ENCODE results near the gene FAM13A.

FAM13A gene

DNA sequence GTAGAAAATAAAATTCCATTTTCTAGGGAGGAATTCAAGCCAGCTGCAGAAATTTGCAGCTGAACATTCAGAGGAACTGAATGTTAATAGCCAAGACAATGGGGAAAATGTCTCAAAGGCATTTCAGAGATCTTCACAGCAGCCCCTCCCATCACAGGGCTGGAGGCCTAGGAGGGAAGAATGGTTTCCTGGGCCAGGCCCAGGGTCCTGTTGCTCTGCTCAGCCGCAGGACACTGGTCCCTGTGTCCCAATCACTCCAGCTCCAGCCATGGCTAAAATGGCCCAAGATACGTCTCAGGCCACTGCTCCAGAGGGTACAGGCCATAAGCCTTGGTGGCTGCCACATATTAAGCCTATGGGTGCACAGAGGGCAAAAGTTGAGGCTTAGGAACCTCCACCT lies 20.4 kb downstream of the FAM13A start:
- TF ChIP-seq SPI1 (IDR thresholded peaks at IDR 0.05; ENCODE audit: borderline replicate concordance, low read depth) (no peak), GABPA (IDR thresholded peaks at IDR 0.05; ENCODE audit: low read depth) (no peak), POLR2AphosphoS5 (IDR thresholded peaks at IDR 0.05; ENCODE audit: low read depth) (no peak)
- TF ChIP-seq, protein P1, sequence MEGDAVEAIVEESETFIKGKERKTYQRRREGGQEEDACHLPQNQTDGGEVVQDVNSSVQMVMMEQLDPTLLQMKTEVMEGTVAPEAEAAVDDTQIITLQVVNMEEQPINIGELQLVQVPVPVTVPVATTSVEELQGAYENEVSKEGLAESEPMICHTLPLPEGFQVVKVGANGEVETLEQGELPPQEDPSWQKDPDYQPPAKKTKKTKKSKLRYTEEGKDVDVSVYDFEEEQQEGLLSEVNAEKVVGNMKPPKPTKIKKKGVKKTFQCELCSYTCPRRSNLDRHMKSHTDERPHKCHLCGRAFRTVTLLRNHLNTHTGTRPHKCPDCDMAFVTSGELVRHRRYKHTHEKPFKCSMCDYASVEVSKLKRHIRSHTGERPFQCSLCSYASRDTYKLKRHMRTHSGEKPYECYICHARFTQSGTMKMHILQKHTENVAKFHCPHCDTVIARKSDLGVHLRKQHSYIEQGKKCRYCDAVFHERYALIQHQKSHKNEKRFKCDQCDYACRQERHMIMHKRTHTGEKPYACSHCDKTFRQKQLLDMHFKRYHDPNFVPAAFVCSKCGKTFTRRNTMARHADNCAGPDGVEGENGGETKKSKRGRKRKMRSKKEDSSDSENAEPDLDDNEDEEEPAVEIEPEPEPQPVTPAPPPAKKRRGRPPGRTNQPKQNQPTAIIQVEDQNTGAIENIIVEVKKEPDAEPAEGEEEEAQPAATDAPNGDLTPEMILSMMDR (IDR thresholded peaks at IDR 0.05; ENCODE audit: insufficient read depth, low read length): no peak
- TF ChIP-seq, protein P2, sequence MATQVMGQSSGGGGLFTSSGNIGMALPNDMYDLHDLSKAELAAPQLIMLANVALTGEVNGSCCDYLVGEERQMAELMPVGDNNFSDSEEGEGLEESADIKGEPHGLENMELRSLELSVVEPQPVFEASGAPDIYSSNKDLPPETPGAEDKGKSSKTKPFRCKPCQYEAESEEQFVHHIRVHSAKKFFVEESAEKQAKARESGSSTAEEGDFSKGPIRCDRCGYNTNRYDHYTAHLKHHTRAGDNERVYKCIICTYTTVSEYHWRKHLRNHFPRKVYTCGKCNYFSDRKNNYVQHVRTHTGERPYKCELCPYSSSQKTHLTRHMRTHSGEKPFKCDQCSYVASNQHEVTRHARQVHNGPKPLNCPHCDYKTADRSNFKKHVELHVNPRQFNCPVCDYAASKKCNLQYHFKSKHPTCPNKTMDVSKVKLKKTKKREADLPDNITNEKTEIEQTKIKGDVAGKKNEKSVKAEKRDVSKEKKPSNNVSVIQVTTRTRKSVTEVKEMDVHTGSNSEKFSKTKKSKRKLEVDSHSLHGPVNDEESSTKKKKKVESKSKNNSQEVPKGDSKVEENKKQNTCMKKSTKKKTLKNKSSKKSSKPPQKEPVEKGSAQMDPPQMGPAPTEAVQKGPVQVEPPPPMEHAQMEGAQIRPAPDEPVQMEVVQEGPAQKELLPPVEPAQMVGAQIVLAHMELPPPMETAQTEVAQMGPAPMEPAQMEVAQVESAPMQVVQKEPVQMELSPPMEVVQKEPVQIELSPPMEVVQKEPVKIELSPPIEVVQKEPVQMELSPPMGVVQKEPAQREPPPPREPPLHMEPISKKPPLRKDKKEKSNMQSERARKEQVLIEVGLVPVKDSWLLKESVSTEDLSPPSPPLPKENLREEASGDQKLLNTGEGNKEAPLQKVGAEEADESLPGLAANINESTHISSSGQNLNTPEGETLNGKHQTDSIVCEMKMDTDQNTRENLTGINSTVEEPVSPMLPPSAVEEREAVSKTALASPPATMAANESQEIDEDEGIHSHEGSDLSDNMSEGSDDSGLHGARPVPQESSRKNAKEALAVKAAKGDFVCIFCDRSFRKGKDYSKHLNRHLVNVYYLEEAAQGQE (IDR thresholded peaks at IDR 0.05; ENCODE audit: insufficient replicate concordance, low read depth): no peak
- H3K27me3 ChIP-seq (ENCODE audit: insufficient read depth, poor library complexity, severe bottlenecking): no peaks in the 10 kb centered on the region
- no peak overlapping the region for H3K27ac ChIP-seq (replicated peaks)
- no peak for DNase-seq (ENCODE audit: low read depth in 1 of 2, low spot score in 1 of 2)
- H3K4me3 ChIP-seq (replicated peaks; ENCODE audit: insufficient read depth, low read length): no peak overlapping the region

DNA sequence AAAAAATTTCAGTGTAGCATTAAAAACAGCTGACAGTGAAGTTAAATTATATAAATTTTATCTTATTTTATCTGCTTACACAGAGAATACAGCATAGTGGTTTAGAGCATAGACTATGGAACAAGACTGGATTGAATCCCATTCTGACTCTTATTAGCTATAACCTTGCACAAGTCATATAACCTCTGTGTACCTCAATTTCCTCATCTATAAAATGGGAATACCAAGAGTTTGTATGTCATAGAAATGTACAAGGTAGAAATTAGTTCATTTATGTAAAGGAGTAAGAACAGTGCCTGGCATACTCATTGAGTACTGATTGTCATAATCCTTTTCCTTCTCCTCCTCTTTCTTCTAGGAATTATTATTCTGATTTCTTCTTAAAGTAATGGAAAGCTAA lies 25.7 kb downstream of the FAM13A start:
- Histone ChIP-seq H3K27ac (replicated peaks) (no peak overlapping the region), H3K27me3 (ENCODE audit: insufficient read depth, poor library complexity, severe bottlenecking) (no peaks in the 10 kb centered on the region), H3K4me3 (replicated peaks; ENCODE audit: insufficient read depth, low read length) (no peak overlapping the region)
- TF ChIP-seq, protein P1 (IDR thresholded peaks at IDR 0.05; ENCODE audit: insufficient read depth, low read length): no peak
- TF ChIP-seq POLR2AphosphoS5 (IDR thresholded peaks at IDR 0.05; ENCODE audit: low read depth) (no peak), GABPA (IDR thresholded peaks at IDR 0.05; ENCODE audit: low read depth) (no peak), SPI1 (IDR thresholded peaks at IDR 0.05; ENCODE audit: borderline replicate concordance, low read depth) (no peak)
- TF ChIP-seq, protein P2 (IDR thresholded peaks at IDR 0.05; ENCODE audit: insufficient replicate concordance, low read depth): no peak
- no peak for DNase-seq (ENCODE audit: low read depth in 1 of 2, low spot score in 1 of 2)

DNA sequence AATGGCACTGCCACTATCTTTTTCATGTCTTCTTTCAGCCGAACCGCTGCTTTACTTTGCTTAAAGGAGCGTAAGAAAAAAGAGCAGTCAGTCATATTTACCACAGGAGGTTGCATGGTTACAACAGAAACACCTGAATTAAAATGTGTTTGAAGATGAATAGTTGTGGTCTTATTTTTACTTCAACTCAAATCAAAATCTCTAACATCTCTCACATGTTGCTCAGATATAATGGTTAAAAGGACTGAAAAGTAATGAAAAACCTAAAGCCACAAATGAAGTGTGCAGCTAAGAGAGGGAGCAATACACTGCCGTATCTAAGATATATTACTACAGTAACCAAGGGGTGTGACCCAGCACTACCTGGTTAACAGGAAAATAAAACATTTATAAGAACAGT lies 27.4 kb downstream of the FAM13A start:
- Histone ChIP-seq H3K4me3 (replicated peaks; ENCODE audit: insufficient read depth, low read length) (no peak overlapping the region), H3K27ac (replicated peaks) (no peak overlapping the region), H3K27me3 (ENCODE audit: insufficient read depth, poor library complexity, severe bottlenecking) (no peaks in the 10 kb centered on the region)
- no peak for TF ChIP-seq GABPA (IDR thresholded peaks at IDR 0.05; ENCODE audit: low read depth)
- no peak for DNase-seq (ENCODE audit: low read depth in 1 of 2, low spot score in 1 of 2)

DNA sequence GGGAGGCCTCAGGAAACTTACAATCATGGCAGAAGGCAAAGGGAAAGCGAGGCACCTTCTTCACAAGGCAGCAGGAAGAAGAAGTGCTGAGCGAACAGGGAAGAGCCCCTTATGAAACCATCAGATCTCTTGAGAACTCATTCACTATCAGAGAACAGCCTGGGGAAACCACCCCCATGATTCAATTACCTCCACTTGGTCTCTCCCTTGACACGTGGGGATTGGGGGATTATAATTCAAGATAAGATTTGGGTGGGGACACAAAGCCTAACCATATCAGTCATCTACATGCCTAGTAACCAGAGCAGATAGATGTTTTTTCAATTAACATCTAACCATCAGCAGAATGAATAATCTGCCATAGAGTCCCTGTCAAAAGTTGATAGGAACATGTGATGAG lies 30.4 kb downstream of the FAM13A start:
- H3K4me3 ChIP-seq (replicated peaks; ENCODE audit: insufficient read depth, low read length): no peak overlapping the region
- DNase-seq (ENCODE audit: low read depth in 1 of 2, low spot score in 1 of 2): no peak
- H3K27ac ChIP-seq (replicated peaks): no peak overlapping the region
- H3K27me3 ChIP-seq (ENCODE audit: insufficient read depth, poor library complexity, severe bottlenecking): no peaks in the 10 kb centered on the region
- TF ChIP-seq, protein P1 (IDR thresholded peaks at IDR 0.05; ENCODE audit: insufficient read depth, low read length): no peak
- no peak for TF ChIP-seq SPI1 (IDR thresholded peaks at IDR 0.05; ENCODE audit: borderline replicate concordance, low read depth)
- TF ChIP-seq POLR2AphosphoS5 (IDR thresholded peaks at IDR 0.05; ENCODE audit: low read depth): no peak
- TF ChIP-seq, protein P2 (IDR thresholded peaks at IDR 0.05; ENCODE audit: insufficient replicate concordance, low read depth): no peak
- TF ChIP-seq GABPA (IDR thresholded peaks at IDR 0.05; ENCODE audit: low read depth): no peak

Measured in HL-60 (cell line).